GM10248 (cell line): ENCODE measurements around the gene IL20.

Source experiments
- CTCF ChIA-PET: fragments of 300-600 bp; sonication (Branson Sonifier 250); formaldehyde crosslinking; extraction: SDS; loops from one replicate; lab custom pipeline; 2021; ENCODE audit warnings: antibody characterized with exemption; lab: Yijun Ruan, JAX
- POLR2A ChIA-PET: fragments of 350-650 bp; sonication (Branson Sonifier 250); formaldehyde crosslinking; extraction: SDS; loops from one replicate; lab custom pipeline; 2020; ENCODE audit warnings: antibody characterized with exemption; lab: Yijun Ruan, JAX
- DNase-seq: peaks from one replicate; pipeline ENCODE4 v3.0.0; 2012; ENCODE audit errors: extremely low spot score
- CTCF ChIP-seq: IDR thresholded peaks from 2 replicates; pipeline ENCODE4 v1.5.1; 2012; ENCODE audit warnings: mild to moderate bottlenecking, low read depth; ENCODE audit errors: extremely low read depth, missing control alignments, control extremely low read depth

IL20 gene

GRCh38 chr1:206864939-206865671, at the start of gene IL20:
Gene IL20, plus strand, starts transcription at chr1:206865623. Its CDS starts 230 bp downstream, at chr1:206865853.
- TF ChIP-seq CTCF, result peak; percentile 91
- peak; percentile 69 for DNase-seq
- ChIA-PET CTCF (interaction anchor here (0.7 to 8.4 kb wide), 35 partner anchors 9 to 418 kb away, joined by 3 to 65 read pairs (median 4); partner anchors contain the start of genes IL24 and PIGR), POLR2A (no interaction called here)

- TF ChIP-seq CTCF, result no peak
- ChIA-PET POLR2A (no interaction called here), CTCF (interaction anchor here (0.7 to 3.3 kb wide), 15 partner anchors 8 to 204 kb away, joined by 3 to 20 read pairs (median 4); no protein-coding TSS in a partner anchor)
- no peak for DNase-seq
These were observed 48.8 kb upstream of the IL20 start for GRCh38 chr1:206816390-206817287.

DNA sequence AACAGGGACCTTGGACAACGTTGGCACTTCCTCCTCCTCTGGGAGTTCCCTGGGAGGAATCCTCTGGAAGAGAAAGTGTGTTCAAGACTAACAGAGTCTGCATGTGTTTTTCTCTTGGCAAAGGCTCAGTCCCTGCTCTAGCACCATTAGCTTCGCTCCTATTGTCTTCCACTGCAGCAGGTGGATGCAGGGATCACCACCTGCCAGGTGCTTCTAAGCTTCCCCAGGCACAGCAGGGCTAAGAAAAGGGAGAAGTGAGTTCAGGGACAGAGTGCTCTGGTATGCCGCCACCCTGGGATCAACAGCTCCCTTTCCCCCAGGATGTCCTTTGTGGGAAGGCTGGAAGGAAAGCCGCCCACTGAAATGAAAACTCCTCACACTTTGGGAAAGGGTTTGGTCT, 43.9 kb upstream of the IL20 start:
- TF ChIP-seq CTCF, result no peak
- ChIA-PET CTCF (interaction anchor here (1.0 to 3.1 kb wide), 7 partner anchors 10 to 184 kb away, joined by 3 to 11 read pairs (median 8); no protein-coding TSS in a partner anchor), POLR2A (no interaction called here)
- DNase-seq, result no peak

DNA sequence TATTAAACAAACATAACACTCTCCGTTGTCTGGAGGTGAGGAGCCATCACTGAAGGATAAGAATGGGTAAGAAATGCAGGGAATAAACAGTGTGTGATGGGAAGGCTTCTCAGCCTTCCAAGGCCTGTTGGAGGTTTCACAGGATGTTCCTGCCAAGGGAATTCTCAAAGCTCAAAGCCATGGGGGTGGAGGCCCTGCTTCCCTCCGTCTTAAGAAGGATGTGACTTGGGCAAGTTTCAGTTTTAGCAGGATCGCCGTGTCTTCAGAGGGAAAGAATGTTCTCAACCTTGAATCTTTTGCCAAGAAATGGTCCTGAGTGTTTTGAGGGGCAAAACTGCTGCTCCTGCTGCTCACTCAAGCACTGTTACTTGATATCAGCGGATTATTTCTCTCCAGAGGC, 41.7 kb upstream of the IL20 start:
- ChIA-PET CTCF (interaction anchor here (1.3 to 2.0 kb wide), 5 partner anchors 9 to 98 kb away, joined by 3 to 7 read pairs (median 5); no protein-coding TSS in a partner anchor), POLR2A (no interaction called here)
- no peak for DNase-seq
- no peak for TF ChIP-seq CTCF

GRCh38 chr1:206824331-206824730, 41.1 kb upstream of the IL20 start:
- TF ChIP-seq CTCF, result no peak
- CTCF ChIA-PET, result interaction anchor here (1.6 to 2.0 kb wide), 4 partner anchors 9 to 88 kb away, joined by 3 to 7 read pairs (median 6); no protein-coding TSS in a partner anchor
- POLR2A ChIA-PET, result no interaction called here
- peak; percentile 26 for DNase-seq

- DNase-seq, result no peak
- POLR2A ChIA-PET, result no interaction called here
- TF ChIP-seq CTCF, result no peak
- CTCF ChIA-PET, result interaction anchor here (0.5 to 3.9 kb wide), 8 partner anchors 9 to 322 kb away, joined by 3 to 20 read pairs (median 4); partner anchors contain the start of gene IL20
These were observed 39.0 kb upstream of the IL20 start for GRCh38 chr1:206826394-206826793.
